Embryonic facial prominence (tissue), 1 donor: ENCODE data around the gene WDR6.

Experiments used
- DNase-seq: peaks from one replicate; pipeline ENCODE4 v3.0.0-alpha.2; 2016; ENCODE audit errors: extremely low spot score

The WDR6 gene

GRCh38 chr3:49013738-49014660 is 6.8 kb downstream of the WDR6 start:
- no peak for DNase-seq

DNA sequence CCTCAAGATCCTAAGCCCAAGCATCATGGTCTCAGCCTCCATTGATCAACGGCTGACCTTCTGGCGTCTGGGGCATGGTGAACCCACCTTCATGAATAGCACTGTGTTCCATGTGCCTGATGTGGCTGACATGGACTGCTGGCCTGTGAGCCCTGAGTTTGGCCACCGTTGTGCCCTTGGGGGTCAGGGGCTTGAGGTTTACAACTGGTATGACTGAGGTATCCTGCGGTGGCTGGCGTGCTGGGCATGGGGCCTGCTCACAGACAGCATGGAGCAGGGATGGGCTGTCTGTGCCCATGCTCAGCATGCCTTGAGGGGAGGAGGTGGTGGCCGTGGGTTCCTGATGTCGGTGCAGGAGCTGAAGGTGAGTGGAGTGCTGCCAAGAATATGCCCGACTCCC is 7.9 kb downstream of the WDR6 start:
- no peak for DNase-seq

- no peak for DNase-seq
Observed at GRCh38 chr3:49015765-49016164, 8.6 kb downstream of the WDR6 start.

GRCh38 chr3:49016414-49017228 is 9.4 kb downstream of the WDR6 start:
- no peak for DNase-seq

DNA sequence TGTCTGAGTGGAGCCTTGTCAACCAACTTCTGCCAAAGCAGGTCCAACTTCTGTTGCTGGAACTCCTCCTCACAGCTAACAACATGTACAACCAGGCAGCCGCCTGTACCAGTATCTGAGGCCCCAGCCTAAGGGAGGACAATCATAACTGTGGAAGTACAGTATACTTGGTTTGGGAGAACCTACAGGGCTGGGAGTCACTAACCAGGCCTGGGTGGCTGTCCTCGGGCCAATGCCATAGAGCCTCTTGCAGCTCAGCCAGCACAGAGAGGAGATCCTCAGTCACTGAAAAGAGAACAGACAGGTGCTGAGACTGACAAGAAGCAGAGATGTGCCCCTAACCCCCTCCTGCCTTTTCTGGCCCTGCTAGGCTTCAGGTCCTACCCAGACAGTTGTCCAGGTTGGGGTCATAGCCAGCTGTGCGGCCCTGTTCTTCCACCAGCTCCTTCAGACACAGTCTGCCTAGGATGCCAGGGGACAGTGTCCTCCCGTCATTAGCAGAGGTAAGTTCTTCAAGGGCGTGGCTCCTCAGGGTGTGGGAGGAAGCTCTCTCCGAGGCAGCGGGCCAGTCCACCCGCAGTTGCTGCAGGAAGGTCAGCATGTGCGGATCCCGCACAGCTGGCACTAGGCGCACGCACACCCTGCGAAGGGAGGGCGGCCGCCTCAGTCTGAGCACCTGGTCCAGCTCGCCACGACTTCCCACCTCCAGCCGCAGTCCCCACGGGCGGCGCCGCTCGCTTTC is 10.2 kb downstream of the WDR6 start:
- DNase-seq = no peak

DNA sequence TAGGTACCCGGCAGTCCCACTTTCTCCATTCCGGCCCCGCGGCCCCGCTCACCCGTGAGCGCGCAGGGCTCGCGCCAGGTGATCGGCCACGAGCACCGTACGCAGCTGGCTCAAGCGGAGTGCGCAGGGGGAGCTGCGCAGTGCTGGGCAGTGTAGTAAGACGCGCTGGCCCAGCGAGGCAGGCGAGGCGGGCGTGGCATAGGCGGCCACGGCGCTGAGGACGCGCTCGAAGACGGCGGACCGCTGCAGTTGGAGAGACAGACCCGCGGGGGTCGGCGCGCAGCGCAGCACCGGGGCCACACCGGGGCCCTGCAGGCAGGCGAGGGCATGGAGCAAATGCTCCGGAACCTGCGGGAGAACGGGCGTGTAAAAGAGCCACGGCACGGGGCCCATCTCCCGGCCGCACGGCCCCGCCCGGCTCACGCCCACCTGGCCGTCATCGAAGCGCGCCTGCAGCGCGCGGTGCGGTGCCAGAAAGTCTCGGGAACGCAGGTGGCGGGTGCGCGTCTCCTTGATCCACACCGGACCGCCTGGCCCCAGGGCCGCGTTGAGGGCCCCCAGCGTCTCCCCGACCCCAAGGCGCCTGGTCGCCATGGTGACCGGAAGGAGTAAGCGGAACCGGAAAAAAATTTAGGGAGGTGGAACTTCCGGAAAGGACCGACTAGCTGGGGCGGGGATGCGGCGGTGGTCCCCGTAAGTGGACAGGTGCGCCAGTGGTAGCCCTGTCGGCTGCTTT is 10.9 kb downstream of the WDR6 start, which contains the start of gene DALRD3:
TSS of gene DALRD3 (minus strand) at position 610 of the 736 bp plus-strand sequence. CDS start at position 594, 16 bp downstream.
- DNase-seq = no peak

- DNase-seq = no peak
Observed at GRCh38 chr3:49018707-49019006, 11.5 kb downstream of the WDR6 start.

DNA sequence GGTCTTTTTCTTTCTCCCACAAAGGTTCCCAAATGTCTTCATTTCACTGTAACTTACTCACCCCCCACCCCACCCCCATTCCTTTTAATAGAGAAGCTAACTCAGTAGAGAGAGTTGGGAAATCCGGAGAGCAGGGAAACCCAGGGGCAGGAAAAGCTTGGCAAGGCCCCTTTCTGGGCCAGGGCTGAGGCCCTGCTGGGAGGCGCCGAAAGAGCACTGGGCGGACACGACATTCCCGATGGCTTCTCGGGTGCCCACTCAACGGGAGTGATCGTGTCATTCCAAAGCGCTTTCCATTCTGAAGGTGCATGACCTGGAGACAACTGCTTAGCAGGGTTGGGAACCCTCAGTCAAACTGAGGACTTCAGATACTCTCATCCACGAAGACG is 12.7 kb downstream of the WDR6 start:
- no peak for DNase-seq

DNA sequence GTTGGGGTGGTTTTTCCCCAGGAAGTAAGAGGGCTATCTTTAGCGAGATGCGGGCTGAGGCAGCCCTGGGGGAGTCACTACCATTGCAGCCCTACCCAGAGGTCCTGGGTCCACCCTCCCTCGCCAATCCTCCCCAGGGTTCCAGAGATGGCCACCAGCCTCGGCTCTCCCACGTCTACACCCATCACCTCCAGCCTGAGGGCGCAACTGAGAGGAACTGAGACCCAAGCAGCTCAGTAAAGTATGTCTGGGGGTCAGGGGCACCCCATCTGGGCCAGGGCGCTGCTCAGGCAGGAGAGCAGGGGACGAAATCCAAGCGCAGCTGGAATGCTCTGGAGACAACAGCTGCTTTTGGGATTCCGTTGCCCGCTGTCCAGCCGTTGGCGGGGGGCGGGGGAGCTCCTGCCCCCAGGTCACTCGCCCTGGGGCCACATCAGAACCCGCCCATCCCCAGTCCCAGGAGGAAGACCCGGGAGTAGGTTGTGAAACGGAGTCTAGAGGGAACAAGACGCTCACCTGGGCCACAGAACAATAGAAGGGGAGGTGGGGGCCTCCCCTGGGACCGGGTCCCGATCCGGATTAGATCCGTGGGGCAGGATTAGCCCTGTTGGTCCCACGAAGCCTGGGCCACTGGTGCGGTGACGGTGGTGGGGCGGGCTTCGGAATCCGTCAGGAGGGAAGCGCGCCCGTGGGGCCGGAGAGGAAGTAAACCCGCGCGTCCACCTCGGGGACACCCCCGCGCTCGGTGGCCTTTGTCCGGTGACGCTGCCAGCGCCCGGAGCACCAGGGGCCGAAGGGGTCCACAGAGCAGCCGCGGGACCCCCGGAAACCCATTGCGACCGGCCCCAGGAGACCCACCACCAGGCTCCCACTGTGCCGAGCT is 13.4 kb downstream of the WDR6 start:
- DNase-seq = no peak

DNA sequence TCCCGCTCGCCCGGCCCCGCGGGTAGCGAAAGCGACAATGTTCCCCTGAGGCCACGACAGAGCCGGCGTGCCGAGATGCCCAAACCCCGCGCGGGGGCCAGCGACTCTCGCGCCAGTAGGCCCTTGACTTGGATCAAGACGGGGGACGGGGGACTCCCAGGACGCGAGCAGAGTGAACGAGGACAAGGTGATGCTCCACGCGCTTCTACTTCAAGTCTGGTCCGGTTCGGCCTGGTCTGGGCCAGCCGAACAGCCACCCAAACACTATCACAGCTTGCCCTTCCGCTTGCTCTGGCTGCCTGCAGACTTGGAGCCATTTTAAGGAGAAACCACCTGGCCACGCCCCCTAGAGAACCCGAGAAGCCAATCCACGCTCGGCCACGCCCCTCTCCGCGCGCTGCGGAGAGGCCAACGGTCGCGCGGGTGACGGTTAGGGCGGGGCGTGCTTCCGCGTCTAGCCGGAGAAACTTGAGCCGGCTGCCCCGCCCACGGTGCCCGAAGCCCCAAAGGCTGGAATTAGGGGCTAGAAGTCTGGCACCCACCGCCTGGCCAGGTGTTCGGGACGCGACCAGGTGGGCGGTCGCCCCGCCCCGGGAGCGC is 14.1 kb downstream of the WDR6 start:
- peak; percentile 94 for DNase-seq

DNA sequence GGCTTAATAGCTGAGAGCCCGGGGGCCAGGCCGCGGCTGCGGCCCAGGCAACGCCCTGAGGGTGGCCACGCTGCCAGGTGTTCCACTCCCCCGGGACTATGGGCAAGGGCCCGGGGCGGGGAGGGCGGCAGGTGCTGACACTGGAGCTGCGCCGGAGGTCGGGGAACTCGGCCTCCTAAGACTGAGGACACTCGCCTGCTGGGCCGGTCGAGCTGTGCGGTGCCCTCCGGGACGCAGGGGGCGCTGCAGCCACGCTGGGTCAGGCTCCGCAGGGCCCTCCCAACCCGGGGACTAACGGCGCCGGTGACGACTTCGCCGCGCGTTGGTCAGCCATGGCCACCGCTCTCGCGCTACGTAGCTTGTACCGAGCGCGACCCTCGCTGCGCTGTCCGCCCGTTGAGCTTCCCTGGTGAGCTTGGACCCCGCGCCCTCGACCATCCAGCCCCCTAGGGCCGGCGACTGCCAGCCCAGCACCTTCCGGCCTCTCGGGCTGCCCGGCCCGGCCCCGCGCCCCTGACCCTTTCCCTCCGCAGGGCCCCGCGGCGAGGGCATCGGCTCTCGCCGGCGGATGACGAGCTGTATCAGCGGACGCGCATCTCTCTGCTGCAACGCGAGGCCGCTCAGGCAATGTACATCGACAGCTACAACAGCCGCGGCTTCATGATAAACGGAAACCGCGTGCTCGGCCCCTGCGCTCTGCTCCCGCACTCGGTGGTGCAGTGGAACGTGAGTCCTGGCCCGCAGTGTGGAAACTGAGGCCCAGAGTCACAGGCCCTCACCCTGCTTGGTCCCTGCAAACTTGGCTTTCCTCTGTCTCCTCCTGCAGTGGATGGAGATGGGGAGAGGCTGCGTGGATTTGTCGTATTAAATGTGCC is 14.9 kb downstream of the WDR6 start, which contains the start of gene NDUFAF3:
TSS of gene NDUFAF3 (plus strand) at position 309 of the 875 bp plus-strand sequence. CDS start at position 333, 24 bp downstream.
- peak; percentile 69 for DNase-seq

DNA sequence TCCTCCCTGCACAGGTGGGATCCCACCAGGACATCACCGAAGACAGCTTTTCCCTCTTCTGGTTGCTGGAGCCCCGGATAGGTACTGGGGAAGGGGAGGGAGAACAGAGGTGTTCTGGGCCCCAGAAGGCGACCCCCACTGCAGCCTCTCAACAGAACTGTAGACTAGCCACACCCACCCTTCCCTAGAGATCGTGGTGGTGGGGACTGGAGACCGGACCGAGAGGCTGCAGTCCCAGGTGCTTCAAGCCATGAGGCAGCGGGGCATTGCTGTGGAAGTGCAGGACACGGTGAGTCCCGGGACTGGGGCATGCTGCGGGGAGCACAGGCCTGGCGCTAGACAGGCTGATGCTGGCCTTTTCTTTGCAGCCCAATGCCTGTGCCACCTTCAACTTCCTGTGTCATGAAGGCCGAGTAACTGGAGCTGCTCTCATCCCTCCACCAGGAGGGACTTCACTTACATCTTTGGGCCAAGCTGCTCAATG is 15.5 kb downstream of the WDR6 start:
- no peak for DNase-seq

DNA sequence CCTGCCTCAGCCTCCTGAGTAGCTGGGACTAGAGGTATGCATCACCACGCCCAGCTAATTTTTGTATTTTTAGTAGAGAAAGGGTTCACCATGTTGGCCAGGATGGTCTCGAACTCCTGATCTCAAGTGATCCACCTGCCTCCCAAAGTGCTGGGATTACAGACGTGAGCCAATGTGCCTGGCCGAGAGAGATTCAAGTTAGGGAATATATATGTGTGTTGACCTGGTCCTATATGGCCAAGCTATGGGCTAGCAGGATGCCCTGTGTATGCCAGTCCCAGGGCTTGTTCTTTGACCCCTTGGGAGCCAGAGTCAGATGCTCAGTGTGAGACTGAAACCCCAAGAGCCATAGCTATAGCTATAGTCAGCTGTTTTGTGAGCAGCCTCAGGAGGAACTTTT is 16.6 kb downstream of the WDR6 start:
- DNase-seq = no peak

DNA sequence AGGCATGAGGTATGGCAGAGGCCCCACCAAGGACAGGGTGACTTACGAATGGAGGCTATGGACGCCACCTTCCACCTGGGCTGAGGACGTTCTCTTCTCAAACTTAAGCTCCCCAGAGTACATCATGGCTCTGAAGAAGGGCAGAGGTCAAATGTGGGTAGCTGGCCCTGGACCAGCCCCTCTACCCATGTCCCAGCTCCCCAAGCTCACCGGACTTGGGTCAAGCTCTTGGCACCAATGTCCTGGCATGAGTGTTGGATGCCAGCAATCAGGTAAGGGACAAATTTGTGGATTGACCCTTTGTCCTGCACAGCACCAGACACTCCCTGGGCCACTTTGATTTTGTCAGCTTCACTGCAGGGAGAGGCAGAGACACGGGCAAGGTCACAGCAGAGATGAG is 17.3 kb downstream of the WDR6 start:
- no peak for DNase-seq

GRCh38 chr3:49025005-49025792 is 18.0 kb downstream of the WDR6 start:
- no peak for DNase-seq

DNA sequence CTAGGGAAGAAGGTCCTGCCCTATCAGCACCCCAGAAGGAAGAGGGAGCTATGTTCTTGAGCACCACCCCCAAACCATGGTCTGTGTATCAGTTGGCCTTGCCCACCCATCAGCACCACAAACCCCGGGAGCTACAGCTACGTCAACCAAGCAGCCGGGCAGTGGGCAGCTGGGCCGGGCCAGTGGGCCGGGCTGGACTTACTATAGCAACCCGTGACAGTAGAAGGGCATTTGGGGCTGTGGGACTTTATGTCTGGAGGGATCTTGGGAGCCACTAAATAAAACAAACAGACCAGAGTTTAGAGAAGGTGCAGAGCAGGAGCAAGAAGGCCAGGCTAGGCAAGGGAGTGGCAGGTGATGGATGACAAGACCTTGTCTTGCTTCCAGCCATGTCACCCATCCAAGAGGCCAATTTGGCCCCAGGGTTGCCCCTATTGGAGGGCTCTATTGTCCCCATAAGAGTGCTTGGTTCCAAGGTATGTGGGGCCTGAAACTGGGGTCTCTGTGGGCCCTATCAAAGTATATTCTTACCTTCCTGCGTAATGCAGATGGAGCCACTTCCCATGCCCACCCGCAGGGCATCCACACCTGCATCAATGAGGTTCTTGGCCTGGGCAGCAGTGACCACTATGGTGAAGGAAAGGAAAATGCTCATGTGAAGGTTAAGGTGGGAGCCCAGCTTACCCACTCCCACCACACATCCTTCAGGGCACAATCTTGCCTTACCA is 18.8 kb downstream of the WDR6 start:
- DNase-seq = no peak

DNA sequence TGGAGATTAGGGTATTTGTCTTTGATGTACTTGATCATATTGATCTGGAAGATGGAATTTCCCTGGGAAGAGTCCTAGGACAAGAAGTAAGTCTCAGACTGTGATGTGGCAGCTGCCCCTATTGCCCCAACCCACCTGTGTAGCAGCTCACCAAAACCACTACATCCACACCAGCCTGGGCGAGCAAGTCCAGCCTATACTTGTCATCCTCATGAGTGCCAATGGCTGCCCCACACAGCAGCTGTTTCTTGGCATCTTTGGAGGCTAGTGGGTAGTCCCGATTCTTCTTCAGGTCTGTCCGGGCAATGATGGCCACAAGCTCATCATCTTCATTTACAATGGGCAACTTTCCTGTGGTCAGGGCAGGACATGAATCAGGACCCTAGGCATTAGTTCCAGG is 19.3 kb downstream of the WDR6 start:
- no peak for DNase-seq
